Inflammatory macrophage treated with lipopolysaccharide for 4 hours (primary cell): ENCODE results near the gene SWSAP1.
"Not testable (repeated sequence)": the region's sequence is repeated elsewhere in the genome, so short reads cannot be mapped to it uniquely, and the experiment has no call there.

ENCODE experiments used
- DNase-seq: peaks from one replicate; pipeline ENCODE4 v3.0.0-alpha.2; 2020

The SWSAP1 gene, protein sequence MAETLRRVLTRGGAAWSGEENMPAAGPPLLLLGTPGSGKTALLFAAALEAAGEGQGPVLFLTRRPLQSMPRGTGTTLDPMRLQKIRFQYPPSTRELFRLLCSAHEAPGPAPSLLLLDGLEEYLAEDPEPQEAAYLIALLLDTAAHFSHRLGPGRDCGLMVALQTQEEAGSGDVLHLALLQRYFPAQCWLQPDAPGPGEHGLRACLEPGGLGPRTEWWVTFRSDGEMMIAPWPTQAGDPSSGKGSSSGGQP

DNA sequence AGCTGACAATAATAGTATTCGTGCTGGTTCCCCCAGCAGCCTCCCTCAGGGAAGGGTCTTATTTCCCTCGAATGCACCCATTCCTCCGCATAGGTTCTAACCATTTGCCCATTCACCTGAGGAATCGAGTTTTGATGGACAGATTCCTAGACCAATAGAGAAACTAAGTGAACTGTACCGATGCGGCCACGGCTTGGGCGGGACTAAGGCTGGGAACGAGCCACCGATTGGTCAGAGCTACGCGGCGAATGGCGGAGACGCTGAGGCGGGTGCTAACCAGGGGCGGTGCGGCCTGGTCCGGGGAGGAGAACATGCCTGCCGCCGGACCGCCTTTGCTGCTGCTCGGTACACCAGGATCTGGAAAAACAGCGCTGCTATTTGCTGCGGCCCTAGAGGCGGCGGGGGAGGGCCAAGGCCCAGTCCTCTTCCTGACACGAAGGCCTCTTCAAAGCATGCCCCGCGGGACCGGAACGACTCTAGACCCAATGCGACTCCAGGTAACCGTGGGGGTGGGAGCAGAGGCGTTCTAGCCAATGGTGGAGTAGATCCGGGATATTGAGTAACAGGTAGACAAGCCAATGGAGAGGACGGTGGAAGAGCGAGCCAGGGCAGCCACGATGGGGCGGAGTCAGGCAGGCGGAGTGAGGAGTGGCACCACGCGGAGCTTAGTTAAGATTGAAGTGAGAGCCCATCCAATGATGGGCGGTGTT, at the start of gene SWSAP1:
Gene SWSAP1 (plus strand): TSS at position 234 of the 710 bp plus-strand sequence. CDS start 15 bp downstream, at position 249.
- DNase-seq, result peak; percentile 100

GRCh38 chr19:11324748-11325389, 49.6 kb upstream of the SWSAP1 start:
- DNase-seq, result no peak

DNA sequence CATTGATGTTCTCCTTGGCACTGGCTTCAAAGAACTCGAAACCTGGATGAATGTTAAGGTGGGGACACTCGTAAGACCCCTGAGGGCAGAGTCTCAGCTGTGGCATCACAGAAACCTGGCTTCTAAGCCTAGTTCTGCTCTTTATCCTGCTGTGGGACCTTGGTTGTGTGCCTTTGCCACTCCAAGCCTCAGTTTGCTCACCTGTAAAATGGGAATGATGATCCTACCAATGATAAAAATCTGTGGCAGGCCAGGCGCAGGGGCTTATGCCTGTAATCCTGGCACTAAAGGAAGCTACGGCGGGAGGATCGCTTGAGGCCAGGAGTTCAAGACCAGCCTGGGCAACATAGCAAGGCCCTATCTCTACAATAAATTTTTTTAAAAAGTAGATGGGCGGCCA, 48.9 kb upstream of the SWSAP1 start:
- DNase-seq, result no peak

GRCh38 chr19:11330127-11330526, 44.3 kb upstream of the SWSAP1 start:
- DNase-seq, result no peak

DNA sequence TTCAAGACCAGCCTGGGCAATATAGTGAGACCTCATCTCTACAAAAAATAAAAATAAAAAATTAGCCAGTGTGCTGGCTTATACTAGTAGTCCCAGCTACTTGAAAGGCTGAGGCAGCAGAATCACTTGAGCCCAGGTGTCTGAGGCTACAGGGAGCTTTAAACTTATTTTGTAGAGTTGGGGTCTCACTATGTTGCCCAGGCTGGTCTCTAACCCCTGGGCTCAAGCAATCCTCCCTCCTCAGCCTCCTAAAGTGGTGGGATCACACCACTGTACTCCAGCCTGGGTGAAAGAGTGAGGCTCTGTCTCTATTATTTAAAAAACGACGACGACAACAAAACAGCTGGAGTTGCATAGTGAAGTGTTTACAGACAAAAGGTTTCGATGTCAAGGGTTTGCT, 43.0 kb upstream of the SWSAP1 start:
- DNase-seq, result no peak

DNA sequence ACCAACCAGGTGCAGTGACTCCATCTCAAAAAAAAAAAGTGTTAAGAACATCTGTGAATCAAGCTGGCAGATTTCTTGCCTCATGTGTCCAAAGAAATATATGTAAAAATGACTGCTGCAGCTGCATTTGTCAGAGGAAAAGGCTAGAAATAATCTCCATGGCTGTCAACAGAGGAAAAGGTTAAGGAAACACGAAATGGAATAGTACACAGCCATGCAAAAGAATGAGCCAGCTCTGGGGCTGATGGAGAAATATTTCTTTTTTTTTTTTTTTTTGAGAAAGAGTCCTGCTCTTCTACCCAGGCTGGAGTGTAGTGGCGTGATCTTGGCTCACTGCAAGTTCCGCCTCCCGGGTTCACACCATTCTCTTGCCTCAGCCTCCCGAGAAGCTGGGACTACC, 41.6 kb upstream of the SWSAP1 start:
- DNase-seq, result no peak

GRCh38 chr19:11333838-11334237, 40.6 kb upstream of the SWSAP1 start:
- not testable (repeated sequence) for DNase-seq

GRCh38 chr19:11335449-11336146, 38.9 kb upstream of the SWSAP1 start:
- no peak for DNase-seq

- DNase-seq, result peak; percentile 16
These were observed 37.4 kb upstream of the SWSAP1 start for GRCh38 chr19:11337080-11337479.

DNA sequence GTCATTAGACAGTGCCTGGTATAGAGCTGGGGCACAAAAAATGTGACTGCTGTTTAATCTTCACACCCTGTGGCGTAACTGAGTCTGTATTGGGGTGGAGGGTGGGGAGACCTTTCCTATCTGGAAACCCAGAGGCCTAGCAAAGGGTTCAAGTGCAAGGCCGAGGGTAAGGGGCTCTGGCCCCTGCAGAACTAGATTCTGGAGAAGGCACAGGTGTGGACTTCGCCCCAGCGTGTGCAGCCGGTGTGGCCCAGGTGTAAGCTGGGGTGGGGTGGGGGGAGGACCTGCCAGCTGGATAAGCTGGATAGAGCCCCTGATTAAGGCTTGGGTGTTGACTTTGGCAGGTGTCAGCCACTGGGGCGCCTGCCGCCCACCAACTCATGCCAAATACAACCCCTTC, 36.3 kb upstream of the SWSAP1 start:
- no peak for DNase-seq

DNA sequence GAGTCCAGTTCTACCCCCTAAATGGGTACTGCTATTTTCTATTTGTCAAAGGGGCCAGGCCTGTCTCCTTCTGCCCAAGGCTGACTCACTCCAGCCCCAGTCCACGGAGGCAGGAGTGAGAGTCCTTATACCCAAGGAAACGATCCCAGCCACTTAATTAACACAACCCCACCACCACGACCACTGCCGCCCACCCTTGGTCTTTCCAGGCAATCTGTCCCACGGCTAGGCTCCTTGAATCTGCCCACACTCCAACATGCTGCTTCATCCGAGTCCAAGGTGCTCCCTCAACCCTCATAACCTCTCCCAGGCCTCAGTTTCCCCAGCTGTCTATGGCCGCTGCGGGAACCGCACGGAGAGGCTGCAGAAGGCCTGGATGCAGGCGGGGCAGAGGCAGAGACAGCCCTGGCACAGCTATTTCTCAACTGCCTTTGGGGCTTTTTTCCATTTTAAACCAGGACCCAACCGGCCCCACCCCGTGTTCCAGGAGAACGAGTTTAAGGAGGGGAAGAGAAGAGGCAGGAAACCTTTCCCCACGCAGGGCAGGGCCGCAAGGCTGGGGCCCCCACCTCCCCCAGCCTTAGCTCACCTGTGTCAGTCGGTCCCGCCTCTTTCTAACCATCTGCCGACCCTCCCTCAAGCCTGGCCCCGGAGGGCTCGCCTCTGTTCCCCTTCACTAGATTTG, 35.8 kb upstream of the SWSAP1 start:
- DNase-seq, result peak; percentile 11

- DNase-seq, result peak; percentile 87
These were observed 35.0 kb upstream of the SWSAP1 start, which contains the start of gene RAB3D for GRCh38 chr19:11339254-11340098. Gene RAB3D, minus strand, starts transcription at chr19:11339657. Its CDS starts 2,258 bp downstream, at chr19:11337399.

- not testable (repeated sequence) for DNase-seq
These were observed 34.4 kb upstream of the SWSAP1 start for GRCh38 chr19:11340099-11340467.

GRCh38 chr19:11342429-11342828, 32.0 kb upstream of the SWSAP1 start:
- no peak for DNase-seq

- no peak for DNase-seq
These were observed 29.2 kb upstream of the SWSAP1 start for GRCh38 chr19:11345122-11345803.

GRCh38 chr19:11346104-11346940, 28.1 kb upstream of the SWSAP1 start, which contains the start of the genes CCDC159 and TMEM205:
Gene CCDC159, plus strand, starts transcription at chr19:11346519. Its CDS starts 88 bp downstream, at chr19:11346607.
Gene TMEM205, minus strand, starts transcription at chr19:11346268. Its CDS starts 649 bp downstream, at chr19:11345619.
- DNase-seq, result peak; percentile 100

DNA sequence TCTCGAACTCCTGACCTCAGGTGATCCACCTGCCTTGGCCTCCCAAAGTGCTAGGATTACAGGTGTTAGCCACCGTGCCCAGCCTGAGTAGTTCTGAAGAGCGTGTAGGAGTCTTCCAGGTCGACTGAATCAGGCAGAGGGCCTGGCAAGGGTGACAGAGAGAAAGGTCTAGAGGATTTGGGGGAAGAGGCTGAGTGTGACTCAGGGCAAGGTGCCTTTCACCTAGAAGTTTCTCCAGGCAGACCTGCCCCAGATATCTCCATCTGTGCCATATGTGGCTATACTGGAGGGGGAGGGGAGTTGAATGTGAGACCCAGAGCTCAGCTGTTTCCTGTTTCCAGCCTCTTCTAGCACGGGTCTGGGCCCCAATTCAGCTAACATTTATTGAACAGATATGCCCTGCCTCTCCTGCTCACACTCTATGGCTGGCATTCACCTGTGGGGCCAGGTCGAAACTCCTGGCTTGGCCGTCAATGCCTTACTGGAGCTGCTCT, 26.9 kb upstream of the SWSAP1 start:
- DNase-seq, result no peak

DNA sequence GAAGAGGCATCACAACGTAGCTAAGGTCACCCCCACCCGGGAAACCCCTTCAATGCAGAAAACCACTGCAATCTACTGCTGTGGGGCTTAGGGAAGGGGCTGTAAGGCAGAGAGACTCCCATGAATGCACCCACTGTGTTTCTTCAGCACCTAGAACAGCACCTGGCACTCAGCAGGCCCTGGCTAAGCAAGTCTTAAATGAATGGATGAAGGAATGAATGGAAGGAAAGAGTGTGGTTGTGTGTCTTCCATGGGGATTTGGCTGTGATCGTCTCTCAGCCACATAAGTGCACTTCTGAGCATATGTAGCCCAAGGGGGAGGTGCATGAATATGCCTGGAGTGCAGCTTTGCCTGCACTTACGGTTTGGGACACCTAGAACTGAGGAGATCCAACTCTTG, 25.3 kb upstream of the SWSAP1 start:
- DNase-seq, result no peak

- not testable (repeated sequence) for DNase-seq
These were observed 20.4 kb upstream of the SWSAP1 start for GRCh38 chr19:11354102-11354501.
